HG02623 (cell line): ENCODE results near the gene SLC49A3.
"Not testable (repeated sequence)": the region's sequence is repeated elsewhere in the genome, so short reads cannot be mapped to it uniquely, and the experiment has no call there.

Source experiments
- ATAC-seq: cut with Tn5 transposase; IDR thresholded peaks from one replicate; pipeline ENCODE4 v1.9.1; 2021; ENCODE audit warnings: moderate library complexity; ENCODE audit not compliant: unreplicated experiment

Gene SLC49A3

DNA sequence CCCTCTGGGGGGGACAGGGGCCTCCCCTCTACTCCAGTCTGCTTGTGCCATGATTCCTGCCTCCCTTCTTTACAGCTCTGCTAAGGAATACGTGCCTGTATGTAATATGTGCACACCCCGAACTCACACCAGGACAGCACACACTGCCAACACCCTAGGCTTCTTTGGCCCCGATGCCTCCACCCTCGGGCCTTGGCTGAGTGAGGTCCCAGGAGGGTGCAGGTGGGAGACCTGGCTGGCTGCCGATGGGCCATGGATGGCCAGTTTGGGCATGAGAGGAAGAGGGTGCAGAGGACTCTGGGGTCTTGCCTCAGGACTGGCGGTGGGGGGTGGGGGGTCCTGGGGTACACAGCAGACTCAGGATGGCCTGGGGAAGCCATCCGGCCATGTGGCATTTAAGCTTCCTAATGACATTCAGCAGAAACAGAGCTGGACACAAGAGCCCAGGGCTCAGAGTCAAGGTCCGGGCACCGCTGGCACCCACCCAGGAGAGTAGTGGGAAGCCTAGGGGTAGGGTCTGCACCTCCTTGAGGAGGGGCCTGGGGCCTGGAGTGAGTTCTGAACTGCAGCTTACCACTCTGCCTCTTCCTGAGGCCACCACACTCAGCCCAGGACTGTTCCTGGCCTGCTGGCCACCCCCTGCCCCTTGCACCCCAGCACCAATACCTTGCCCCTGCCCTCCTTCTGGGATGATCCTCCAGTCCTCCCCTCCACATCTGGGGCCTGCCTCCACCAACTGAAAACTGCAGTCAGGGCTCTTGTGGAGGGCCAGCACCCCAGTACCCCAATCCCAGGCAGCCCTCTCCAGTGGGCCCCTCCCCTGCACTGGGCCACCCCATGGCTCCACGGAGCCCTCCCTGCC is 14.6 kb upstream of the SLC49A3 start:
- ATAC-seq = no peak

- no peak for ATAC-seq
Measured at GRCh38 chr4:702618-703048, 13.7 kb upstream of the SLC49A3 start.

- ATAC-seq = no peak
Measured at GRCh38 chr4:700587-701264, 11.8 kb upstream of the SLC49A3 start.

- ATAC-seq = no peak
Measured at GRCh38 chr4:699816-700580, 11.0 kb upstream of the SLC49A3 start.

- ATAC-seq = not testable (repeated sequence)
Measured at GRCh38 chr4:694341-694940, 5.5 kb upstream of the SLC49A3 start.

- ATAC-seq = no peak
Measured at GRCh38 chr4:692771-693554, 4.0 kb upstream of the SLC49A3 start.

DNA sequence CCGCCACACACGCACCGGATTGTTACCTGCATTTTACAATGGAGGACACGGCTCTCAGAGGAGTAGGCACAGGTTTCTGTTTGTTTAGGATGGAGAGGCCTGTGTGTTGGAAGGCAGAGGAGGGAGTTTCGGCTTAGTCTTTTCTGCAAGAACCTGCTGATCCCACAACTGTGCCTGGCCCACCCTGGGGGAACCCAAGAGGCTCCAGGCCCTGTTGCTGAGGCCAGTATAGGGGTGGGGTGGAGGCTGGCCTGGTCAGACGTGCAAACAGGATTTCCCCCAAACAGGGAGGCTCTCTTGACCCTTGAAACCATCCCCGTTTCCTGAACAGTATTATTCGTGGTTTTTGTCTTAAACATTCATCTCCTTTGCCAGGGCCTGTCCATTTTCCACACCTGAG is 772 bp upstream of the SLC49A3 start:
- ATAC-seq = no peak

- ATAC-seq = no peak
Measured at GRCh38 chr4:687971-688853, 739 bp downstream of the SLC49A3 start.

GRCh38 chr4:687048-687970 is 1.6 kb downstream of the SLC49A3 start:
- ATAC-seq = no peak

DNA sequence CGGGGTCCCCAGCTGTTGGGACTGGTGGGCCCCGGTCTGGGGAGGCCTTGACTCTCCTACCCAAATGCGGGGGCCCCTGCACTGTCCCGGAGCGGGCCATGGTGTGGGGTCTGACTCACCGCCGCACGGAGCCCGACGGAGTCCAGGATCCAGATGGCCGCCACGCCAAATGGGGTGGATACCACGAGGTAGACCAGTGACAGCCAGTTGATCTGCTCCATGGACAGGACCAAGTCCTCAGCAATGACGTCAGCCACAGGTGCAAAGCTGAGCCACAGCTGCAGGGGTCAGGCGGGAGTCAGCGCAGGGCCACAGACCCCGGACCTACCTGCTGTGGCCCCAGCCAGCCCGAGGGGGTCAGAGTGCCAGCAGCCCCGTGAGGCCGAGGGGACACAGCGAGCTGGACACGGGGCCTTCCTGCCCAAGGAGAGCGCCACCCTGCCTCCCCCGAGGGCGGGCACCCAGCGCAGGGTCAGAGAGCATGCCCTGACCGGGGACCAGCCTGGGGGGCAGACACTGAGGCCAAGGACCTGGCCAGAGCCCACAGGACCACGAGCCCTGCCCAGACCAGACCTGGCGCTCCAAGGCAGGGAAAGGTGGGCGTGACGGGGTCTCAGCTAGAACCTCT is 2.4 kb downstream of the SLC49A3 start:
- ATAC-seq = no peak

DNA sequence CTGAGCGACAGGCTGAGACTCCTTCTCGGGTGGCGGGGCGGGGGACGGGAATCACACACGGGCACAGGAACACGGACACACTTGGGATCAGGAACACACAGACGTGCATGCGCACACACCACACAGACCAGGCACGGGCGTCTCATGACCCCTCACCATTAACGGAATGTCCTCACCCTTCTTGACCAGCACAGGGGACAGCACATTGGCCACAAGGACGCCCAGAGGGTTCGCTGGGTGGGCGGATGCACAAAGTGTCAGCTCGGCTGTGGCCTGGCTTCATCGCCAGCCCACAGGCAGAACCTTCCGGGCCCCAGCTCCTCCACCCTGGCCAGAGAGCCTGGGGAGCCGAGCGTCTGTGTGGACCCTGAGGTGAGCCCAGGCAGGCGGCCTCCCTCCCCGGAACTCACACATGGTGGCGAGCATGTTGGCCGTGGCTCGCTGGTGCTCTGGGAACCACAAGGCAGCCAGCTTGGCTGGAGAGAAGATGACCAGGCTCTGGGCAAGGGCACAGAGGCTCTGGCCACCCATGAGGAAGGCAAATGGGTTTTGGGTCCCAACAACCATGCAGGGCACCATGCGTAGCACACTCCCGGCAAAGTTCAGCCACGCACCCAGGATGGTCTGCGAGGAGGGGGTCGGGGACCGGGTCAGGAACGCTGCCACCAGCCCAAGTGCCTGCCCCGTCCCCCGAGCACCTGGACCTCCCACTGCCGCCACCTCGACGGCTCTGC is 3.1 kb downstream of the SLC49A3 start:
- ATAC-seq = no peak

- ATAC-seq = no peak
Measured at GRCh38 chr4:684623-685327, 4.2 kb downstream of the SLC49A3 start.

DNA sequence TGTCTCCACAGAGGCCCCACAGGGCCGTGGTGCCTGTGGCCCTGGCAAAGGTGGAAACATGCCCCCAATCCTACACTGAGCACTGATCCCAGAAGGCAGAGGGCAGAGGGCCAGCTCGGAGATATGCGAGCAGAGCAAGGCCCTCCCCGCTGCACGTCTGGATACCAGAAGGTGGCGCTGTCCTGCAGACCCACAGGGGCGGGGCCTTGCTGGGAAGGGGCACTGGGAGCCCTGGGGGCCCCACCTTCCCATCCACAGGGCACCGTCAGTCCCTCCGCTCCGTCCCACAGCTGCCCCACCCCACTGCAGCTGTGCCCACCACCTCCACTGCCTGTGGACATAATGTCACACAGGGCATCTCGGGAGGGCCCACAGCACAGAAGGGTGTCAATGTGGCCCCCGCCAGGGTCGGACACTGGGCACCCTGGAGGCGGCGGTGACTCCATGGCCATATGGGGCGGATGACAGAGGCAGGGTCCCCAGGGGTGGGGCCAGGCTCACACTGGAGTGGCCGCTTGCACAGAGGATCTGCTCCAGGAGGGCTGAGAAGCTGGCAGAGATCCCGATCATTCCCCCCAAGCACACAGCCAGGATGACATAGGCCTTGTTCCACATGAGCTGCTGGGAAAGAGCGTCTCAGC is 4.8 kb downstream of the SLC49A3 start:
- ATAC-seq = no peak

GRCh38 chr4:683247-683897 is 5.6 kb downstream of the SLC49A3 start:
- no peak for ATAC-seq

DNA sequence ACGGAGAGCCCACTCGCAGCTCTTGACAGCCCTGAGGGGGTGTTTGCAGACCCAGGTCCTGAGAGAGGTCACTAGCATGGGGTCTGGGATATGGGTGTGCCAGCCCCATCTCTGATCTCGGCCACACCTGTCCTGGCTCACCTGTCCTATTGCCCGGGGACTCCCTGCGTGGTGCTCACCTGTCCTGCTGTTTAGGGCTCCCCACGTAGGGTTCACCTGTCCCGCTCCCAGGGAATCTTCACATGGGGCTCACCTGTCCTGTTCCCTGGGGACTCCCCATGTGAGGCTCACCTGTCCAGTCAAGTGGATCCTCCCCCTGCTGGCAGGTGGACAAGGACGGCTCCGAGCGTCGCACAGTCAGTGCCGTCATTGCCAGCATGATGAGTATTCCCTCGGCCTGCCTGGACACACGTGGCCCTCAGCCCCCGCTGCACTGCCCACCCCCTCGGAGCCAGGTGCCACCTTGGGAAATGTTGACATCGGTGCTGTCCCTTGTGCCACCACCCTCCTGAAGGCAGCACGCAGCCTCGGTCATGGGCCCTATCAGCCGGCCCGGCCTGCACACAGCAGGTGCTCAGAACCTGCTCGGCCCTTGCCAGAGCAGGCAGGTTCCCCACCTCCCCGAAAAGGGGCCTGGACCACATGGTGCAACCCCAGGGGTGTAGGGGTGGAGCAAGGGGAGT is 6.3 kb downstream of the SLC49A3 start:
- no peak for ATAC-seq
